Measurements from ENCODE around the gene COASY. TPM values are rescaled to one million over a fixed set of nuclear protein-coding genes. Genes with fewer than 3 reads are reported as not detected.

The COASY gene
- polyA plus RNA-seq, 1 of the 3 experiments (the other 2 are of a cell fraction): 69.4 TPM

- H3K9me2 ChIP-seq: no peaks in the 10 kb centered on the region
- peaks cover 11% of the 10 kb centered on the region for H3F3A ChIP-seq (replicated peaks; ENCODE audit: insufficient read depth)
- H3K4me3 ChIP-seq (ENCODE audit: low read depth in 2 of 2, low read length in 1 of 2): peak overlapping the region; percentile 79 to 89
- H3K36me3 ChIP-seq (replicated peaks in 1 of 2; ENCODE audit: control insufficient read depth in 1 of 2, insufficient read depth in 2 of 2, low read length in 1 of 2): peaks cover 0 to 3% of the 10 kb centered on the region in 2 experiments
- H3K27ac ChIP-seq (ENCODE audit: low read depth in 2 of 2, low read length in 1 of 2): peak overlapping the region; percentile 69 to 74; a peak in 3 of 4 replicates
- TF ChIP-seq MAX (IDR thresholded peaks at IDR 0.05; ENCODE audit: low read depth): peak; percentile 60; the same call in 1 of the 2 replicates
- TF ChIP-seq MXI1 (IDR thresholded peaks at IDR 0.05; ENCODE audit: low read depth, low read length): 0 out of 2 replicates have a peak, but pooled peaks have one; percentile 3
- no peak for TF ChIP-seq SMC3 (IDR thresholded peaks at IDR 0.05; ENCODE audit: low read depth, low read length)
- peak; percentile 68 for DNase-seq
- H3K4me1 ChIP-seq (ENCODE audit: control insufficient read depth in 1 of 2, insufficient read depth in 2 of 2, low read depth in 1 of 2, low read length in 1 of 2): peaks cover 2 to 20% of the 10 kb centered on the region in 2 experiments; a peak in 1 of 4 replicates
- POLR2A ChIA-PET: interaction anchor here (0.6 to 2.3 kb wide), 6 partner anchors 11 to 445 kb away, joined by 3 to 17 read pairs (median 4); partner anchors contain the start of genes NAGLU and PSMC3IP
- peaks cover 51% of the 10 kb centered on the region for H3K79me2 ChIP-seq (ENCODE audit: insufficient read depth)
- H3K4me2 ChIP-seq: peak overlapping the region; percentile 97
- H4K20me1 ChIP-seq (ENCODE audit: insufficient read depth): no peaks in the 10 kb centered on the region
- H3K9me3 ChIP-seq: no peaks in the 10 kb centered on the region
- no peak overlapping the region for H2AFZ ChIP-seq (ENCODE audit: low read depth)
- CTCF ChIA-PET: interaction anchor here (1.0 to 2.5 kb wide), 7 partner anchors 10 to 242 kb away, joined by 3 to 8 read pairs (median 3); partner anchors contain the start of genes RETREG3 and TUBG1
- no peaks in the 10 kb centered on the region for H3K27me3 ChIP-seq (ENCODE audit: insufficient read depth)
- WGBS (ENCODE audit: low lambda C conversion rate): 24% methylated on average over 12 of the region's 16 CpGs
- peak overlapping the region; percentile 87 for H3K9ac ChIP-seq
These were observed 8.1 kb upstream of the COASY start for GRCh38 chr17:42553866-42554249.

- ChIA-PET CTCF (interaction anchor here (0.7 to 2.5 kb wide), 9 partner anchors 11 to 243 kb away, joined by 3 to 8 read pairs (median 3); partner anchors contain the start of genes PSMC3IP, RETREG3 and TUBG1), POLR2A (interaction anchor here (0.6 to 2.3 kb wide), 8 partner anchors 10 to 444 kb away, joined by 3 to 17 read pairs (median 4); partner anchors contain the start of genes NAGLU and PSMC3IP)
- Histone ChIP-seq H3K79me2 (ENCODE audit: insufficient read depth) (peaks cover 45% of the 10 kb centered on the region), H3K27ac (ENCODE audit: low read depth in 2 of 2, low read length in 1 of 2) (peak overlapping the region; percentile 69 to 74), H4K20me1 (ENCODE audit: insufficient read depth) (no peaks in the 10 kb centered on the region), H3K4me3 (ENCODE audit: low read depth in 2 of 2, low read length in 1 of 2) (peak overlapping the region; percentile 79 to 89), H2AFZ (ENCODE audit: low read depth) (peak overlapping the region; percentile 72; the same call in 1 of the 2 replicates), H3K4me1 (ENCODE audit: control insufficient read depth in 1 of 2, insufficient read depth in 2 of 2, low read depth in 1 of 2, low read length in 1 of 2) (peaks cover 2 to 20% of the 10 kb centered on the region in 2 experiments; a peak in 1 of 4 replicates), H3K9me2 (no peaks in the 10 kb centered on the region), H3K36me3 (replicated peaks in 1 of 2; ENCODE audit: control insufficient read depth in 1 of 2, insufficient read depth in 2 of 2, low read length in 1 of 2) (peaks cover 0 to 3% of the 10 kb centered on the region in 2 experiments), H3K9me3 (no peaks in the 10 kb centered on the region), H3K27me3 (ENCODE audit: insufficient read depth) (no peaks in the 10 kb centered on the region), H3K4me2 (peak overlapping the region; percentile 97), H3F3A (replicated peaks; ENCODE audit: insufficient read depth) (peaks cover 8% of the 10 kb centered on the region), H3K9ac (peak overlapping the region; percentile 87)
- DNase-seq: peak; percentile 96
- WGBS (ENCODE audit: low lambda C conversion rate): 1% methylated on average over 35 of the region's 82 CpGs
- TF ChIP-seq NRF1 (IDR thresholded peaks at IDR 0.05; ENCODE audit: low read depth, low read length) (peak; percentile 55), EZH2phosphoT487 (IDR thresholded peaks at IDR 0.05; ENCODE audit: borderline replicate concordance, low read depth) (no peak), SIN3A (IDR thresholded peaks at IDR 0.05; ENCODE audit: borderline replicate concordance, low read depth, low read length) (0 out of 2 replicates have a peak, but pooled peaks have one; percentile 59), PBX3 (IDR thresholded peaks at IDR 0.05) (no peak; the same call in 1 of the 2 replicates), FOXJ3 (CRISPR knock-in tag; IDR thresholded peaks at IDR 0.05) (no peak), ZBTB33 (IDR thresholded peaks at IDR 0.05; ENCODE audit: borderline replicate concordance, low read depth) (no peak), CHD2 (IDR thresholded peaks at IDR 0.05; ENCODE audit: low read length, partially characterized antibody) (peak; percentile 88), MXI1 (IDR thresholded peaks at IDR 0.05; ENCODE audit: low read depth, low read length) (peak; percentile 88), RCOR1 (IDR thresholded peaks at IDR 0.05; ENCODE audit: low read length) (no peak), YY1 (IDR thresholded peaks at IDR 0.05; ENCODE audit: low read depth) (peak; percentile 62), TEAD4 (IDR thresholded peaks at IDR 0.05; ENCODE audit: borderline replicate concordance, insufficient read depth) (no peak), EP300 (IDR thresholded peaks at IDR 0.05; ENCODE audit: borderline replicate concordance in 1 of 2, low read depth in 1 of 2, low read length in 1 of 2) (no peak), POLR2AphosphoS5 (IDR thresholded peaks at IDR 0.05; ENCODE audit: low read depth, low read length) (peak; percentile 82), MAX (IDR thresholded peaks at IDR 0.05; ENCODE audit: low read depth) (peak; percentile 90), GABPA (IDR thresholded peaks at IDR 0.05; ENCODE audit: low read depth) (peak; percentile 89)
These were observed 7.5 kb upstream of the COASY start for GRCh38 chr17:42554250-42555121.
